GM23248 (cell line): ENCODE results near the gene UNC5C.

Source experiments
- EZH2 ChIP-seq: fragments of 200-600 bp; sonication (generic); IDR thresholded peaks from 2 replicates; pipeline ENCODE4 v1.6.1; 2018; ENCODE audit warnings: antibody characterized with exemption, mild to moderate bottlenecking; ENCODE audit not compliant: insufficient read depth, poor library complexity, severe bottlenecking
- EZH2phosphoT487 ChIP-seq: fragments of 200-600 bp; sonication (generic); IDR thresholded peaks from 2 replicates; pipeline ENCODE4 v1.6.1; 2018; ENCODE audit warnings: antibody characterized with exemption, moderate library complexity, mild to moderate bottlenecking, low read depth; ENCODE audit not compliant: insufficient read depth

GRCh38 chr4:95212692-95213091 is 336.1 kb downstream of the UNC5C start:
- TF ChIP-seq EZH2phosphoT487 (no peak), EZH2 (no peak)
